ENCODE data around the gene ODF4. TPM values are rescaled to one million over a fixed set of nuclear protein-coding genes. Genes with fewer than 3 reads are reported as not detected.
"Not testable (repeated sequence)": the region's sequence is repeated elsewhere in the genome, so short reads cannot be mapped to it uniquely, and the experiment has no call there.

ODF4 gene
- total RNA-seq, 2 experiments from 2014 or later: not detected

GRCh38 chr17:8394497-8394896, 54.9 kb downstream of the ODF4 start:
- not testable (repeated sequence) for H3K9me3 Mint-ChIP-seq (ENCODE audit: low read depth); H3K27ac Mint-ChIP-seq; H3K4me3 Mint-ChIP-seq; DNase-seq; H3K36me3 Mint-ChIP-seq; ATAC-seq
- Mint-ChIP-seq H3K27me3 (peaks cover 26% of the 10 kb centered on the region), H3K4me1 (peaks cover 12% of the 10 kb centered on the region)
- CTCF ChIA-PET: interaction anchor here (0.7 to 4.7 kb wide), 4 partner anchors 12 to 351 kb away, joined by 3 to 41 read pairs (median 8); partner anchors contain the start of genes KRABD2 and RPL26

Other genes with a start within 250 kb of the ODF4 start
- not detected for gene ALOXE3, start 221.3 kb upstream of the ODF4 start, total RNA-seq
- gene HES7, start 215.7 kb upstream of the ODF4 start, total RNA-seq: 1 to 10 TPM; 1.2 TPM
- 10 to 100 TPM; 47.3 to 56.4 TPM for gene PER1, start 187.4 kb upstream of the ODF4 start, total RNA-seq
- gene VAMP2, start 176.9 kb upstream of the ODF4 start, total RNA-seq: 10 to 100 TPM; 47.6 to 68.9 TPM
- 10 to 100 TPM; 29.9 to 61.0 TPM for gene TMEM107, start 163.5 kb upstream of the ODF4 start, total RNA-seq
- 10 to 100 TPM; 14.9 to 16.8 TPM for gene BORCS6, start 149.7 kb upstream of the ODF4 start, total RNA-seq
- 100 to 1,000 TPM; 197 to 234 TPM for gene AURKB, start 129.3 kb upstream of the ODF4 start, total RNA-seq
- gene CTC1, start 91.8 kb upstream of the ODF4 start, total RNA-seq: 10 to 100 TPM; 76.7 to 82.0 TPM
- gene PFAS, start 90.6 kb upstream of the ODF4 start, total RNA-seq: 100 to 1,000 TPM in 1 of 2 experiments, 10 to 100 TPM in 1; 75.1 to 113 TPM
- gene RANGRF, start 51.2 kb upstream of the ODF4 start, total RNA-seq: 10 to 100 TPM; 53.8 to 63.6 TPM
- 10 to 100 TPM; 10.8 to 11.6 TPM for gene SLC25A35, start 44.4 kb upstream of the ODF4 start, total RNA-seq
- not detected for gene ARHGEF15, start 29.6 kb upstream of the ODF4 start, total RNA-seq
- 1,000 to 10,000 TPM; 1,612 to 1,903 TPM for gene RPL26, start 43.4 kb downstream of the ODF4 start, total RNA-seq
- gene RNF222, start 58.0 kb downstream of the ODF4 start, total RNA-seq: under 1 TPM; 0.12 to 0.20 TPM
- gene NDEL1, start 96.0 kb downstream of the ODF4 start, total RNA-seq: 10 to 100 TPM; 58.8 to 59.0 TPM

Measured in activated CD8-positive, alpha-beta memory T cell treated with anti-CD3 and anti-CD28 coated beads, Interleukin-2, amount 10 ng/mL, durations not matched to agents 7 days and 5 days (primary cell).